NB4 (cell line): ENCODE results near the gene MAN2B2.

ENCODE experiments used
- DNase-seq: peaks from one replicate; pipeline ENCODE4 v3.0.0; 2010; ENCODE audit warnings: low read depth
- H3K4me3 ChIP-seq: one replicate; pipeline ENCODE4 v1.5.1; 2011; ENCODE audit warnings: mild to moderate bottlenecking, low read depth, low read length, moderate library complexity
- CTCF ChIP-seq: IDR thresholded peaks from one replicate; pipeline ENCODE4 v1.5.1; 2012; ENCODE audit warnings: low read depth, low read length
- MAX ChIP-seq: IDR thresholded peaks from 2 replicates; pipeline ENCODE4 v1.6.1; 2011; ENCODE audit warnings: low read depth, low read length
- MYC ChIP-seq: IDR thresholded peaks from 2 replicates; pipeline ENCODE4 v1.6.1; 2011; ENCODE audit warnings: low read depth, low read length
- POLR2A ChIP-seq: IDR thresholded peaks from 2 replicates; pipeline ENCODE4 v1.6.1; 2011; ENCODE audit warnings: mild to moderate bottlenecking; ENCODE audit not compliant: insufficient read length; ENCODE audit errors: extremely low read depth

The MAN2B2 gene

GRCh38 chr4:6551660-6552059, 23.3 kb upstream of the MAN2B2 start:
- DNase-seq: no peak
- no peak overlapping the region for H3K4me3 ChIP-seq
- TF ChIP-seq CTCF (no peak), MAX (no peak)

- no peak for DNase-seq
- no peak for TF ChIP-seq MAX
- TF ChIP-seq POLR2A: no peak
- TF ChIP-seq MYC: no peak
- TF ChIP-seq CTCF: no peak
- no peak overlapping the region for H3K4me3 ChIP-seq
These were observed 19.5 kb upstream of the MAN2B2 start for GRCh38 chr4:6555519-6555918.

- DNase-seq: no peak
- no peak overlapping the region for H3K4me3 ChIP-seq
These were observed 18.7 kb upstream of the MAN2B2 start for GRCh38 chr4:6556263-6556662.

GRCh38 chr4:6557185-6557584, 17.8 kb upstream of the MAN2B2 start:
- H3K4me3 ChIP-seq: no peak overlapping the region
- DNase-seq: no peak
- TF ChIP-seq MYC (no peak), MAX (no peak), POLR2A (no peak), CTCF (no peak)

More at GRCh38 chr4:6556263-6556662, 18.7 kb upstream of the MAN2B2 start:
- TF ChIP-seq MYC (no peak), CTCF (no peak), MAX (no peak), POLR2A (no peak)

- DNase-seq: no peak
- TF ChIP-seq CTCF: no peak
- TF ChIP-seq MAX: no peak
- TF ChIP-seq MYC: no peak
- TF ChIP-seq POLR2A: no peak
- no peak overlapping the region for H3K4me3 ChIP-seq
These were observed 17.1 kb upstream of the MAN2B2 start for GRCh38 chr4:6557856-6558255.

- no peak for TF ChIP-seq POLR2A
- no peak for TF ChIP-seq CTCF
- no peak for TF ChIP-seq MAX
- TF ChIP-seq MYC: no peak
- no peak overlapping the region for H3K4me3 ChIP-seq
- no peak for DNase-seq
These were observed 14.4 kb upstream of the MAN2B2 start for GRCh38 chr4:6560416-6561172.
